ENCODE measurements around the gene CCDC192.

GRCh38 chr5:127919818-127920217 is 216.6 kb downstream of the CCDC192 start:
- no peak for TF ChIP-seq CTCF (IDR thresholded peaks at IDR 0.05; ENCODE audit: insufficient read depth, low read length, poor library complexity, severe bottlenecking)
- no peak for TF ChIP-seq EZH2phosphoT487 (conservative IDR thresholded peaks at IDR 0.05; ENCODE audit: low read length)

Data from SU-DHL-6 (cell line).